Effector CD4-positive, alpha-beta T cell (primary cell): ENCODE results near the gene PPIA.

Experiments used
- DNase-seq: peaks from one replicate; pipeline ENCODE4 v3.0.0-alpha.2; 2020
- total RNA-seq: gene quantifications from one replicate; lab custom pipeline; 2026; lab: John Stamatoyannopoulos, UW

PPIA gene
- 327 reads per million, percentile 96 among the genes with 10 or more reads in this experiment for total RNA-seq

GRCh38 chr7:44796504-44797328 lies at the start of gene PPIA:
Gene PPIA (plus strand): TSS chr7:44796681. CDS start chr7:44796725, 44 bp downstream.
- DNase-seq = peak; percentile 98

- peak; percentile 87 for DNase-seq
These were observed 48.2 kb upstream of the PPIA start, which contains the start of gene ZMIZ2 for GRCh38 chr7:44748045-44748947. Gene ZMIZ2 (plus strand): TSS chr7:44748847. CDS start chr7:44756250, 7,403 bp downstream.

GRCh38 chr7:44748948-44749731 lies 47.3 kb upstream of the PPIA start:
- no peak for DNase-seq

GRCh38 chr7:44749992-44750391 lies 46.5 kb upstream of the PPIA start:
- DNase-seq = no peak

GRCh38 chr7:44750424-44750823 lies 46.1 kb upstream of the PPIA start:
- no peak for DNase-seq

GRCh38 chr7:44750921-44751571 lies 45.4 kb upstream of the PPIA start:
- DNase-seq = peak; percentile 48

GRCh38 chr7:44752822-44753221 lies 43.7 kb upstream of the PPIA start:
- DNase-seq = no peak

GRCh38 chr7:44754802-44755697 lies 41.4 kb upstream of the PPIA start:
- no peak for DNase-seq

- no peak for DNase-seq
These were observed 40.5 kb upstream of the PPIA start for GRCh38 chr7:44755698-44756627.

- DNase-seq = no peak
These were observed 39.6 kb upstream of the PPIA start for GRCh38 chr7:44756904-44757303.

- DNase-seq = no peak
These were observed 39.2 kb upstream of the PPIA start for GRCh38 chr7:44757311-44757710.

GRCh38 chr7:44757739-44758138 lies 38.7 kb upstream of the PPIA start:
- no peak for DNase-seq

- no peak for DNase-seq
These were observed 37.2 kb upstream of the PPIA start for GRCh38 chr7:44759246-44759645.

GRCh38 chr7:44760034-44760580 lies 36.4 kb upstream of the PPIA start:
- no peak for DNase-seq

- DNase-seq = no peak
These were observed 35.0 kb upstream of the PPIA start for GRCh38 chr7:44761207-44762161.

- no peak for DNase-seq
These were observed 34.2 kb upstream of the PPIA start for GRCh38 chr7:44762300-44762699.

GRCh38 chr7:44762726-44763522 lies 33.6 kb upstream of the PPIA start:
- DNase-seq = no peak
